ENCODE results near the gene MYH4.

MYH4 gene

DNA sequence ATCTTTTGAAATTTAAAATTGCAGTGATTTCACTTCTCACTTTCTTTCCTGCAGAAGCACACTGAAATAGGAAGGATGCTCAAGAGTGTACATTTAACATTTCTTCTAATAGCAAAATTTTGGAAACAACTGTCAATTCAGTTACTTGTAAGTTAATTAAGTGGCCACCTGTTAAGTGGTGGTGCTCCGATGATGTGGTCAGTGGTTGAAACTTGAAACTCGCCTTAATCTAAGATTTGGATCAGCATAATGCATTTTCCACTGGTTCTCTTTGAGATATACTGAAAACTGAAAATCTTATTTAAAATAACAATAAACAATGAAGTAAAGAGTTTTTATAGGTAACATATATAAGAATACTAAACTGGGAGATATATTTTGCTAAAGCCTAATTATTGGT, 40.6 kb downstream of the MYH4 start:
- Histone ChIP-seq H3K36me3 (ENCODE audit: control insufficient read depth, insufficient read depth, low read length) (no peaks in the 10 kb centered on the region), H3K27me3 (ENCODE audit: control insufficient read depth, insufficient read depth, low read length, poor library complexity, severe bottlenecking) (no peaks in the 10 kb centered on the region), H3K4me3 (ENCODE audit: insufficient read depth, low read depth, low read length) (no peak overlapping the region), H3K4me1 (ENCODE audit: control insufficient read depth, insufficient read depth, low read length) (no peaks in the 10 kb centered on the region), H3K27ac (ENCODE audit: insufficient read depth, low read depth, low read length, poor library complexity, severe bottlenecking) (no peak overlapping the region), H3K9me3 (ENCODE audit: control insufficient read depth, low read length) (no peaks in the 10 kb centered on the region)
- WGBS, 2 experiments: 97 to 100% methylated on average over 1 to 2 of the region's 2 CpGs

GRCh38 chr17:10421900-10422542, 47.3 kb downstream of the MYH4 start, which contains the start of gene MYH8:
TSS of gene MYH8 (minus strand) at chr17:10421950. CDS start at chr17:10420227, 1,723 bp downstream.
- Histone ChIP-seq H3K27me3 (ENCODE audit: control insufficient read depth, insufficient read depth, low read length, poor library complexity, severe bottlenecking) (no peaks in the 10 kb centered on the region), H3K9me3 (ENCODE audit: control insufficient read depth, low read length) (no peaks in the 10 kb centered on the region), H3K4me3 (ENCODE audit: insufficient read depth, low read depth, low read length) (no peak within 1 kb of the TSS), H3K36me3 (ENCODE audit: control insufficient read depth, insufficient read depth, low read length) (no peaks in the 10 kb centered on the region), H3K27ac (ENCODE audit: insufficient read depth, low read depth, low read length, poor library complexity, severe bottlenecking) (no peak within 1 kb of the TSS), H3K4me1 (ENCODE audit: control insufficient read depth, insufficient read depth, low read length) (no peaks in the 10 kb centered on the region)
- WGBS, 2 experiments: 90 to 92% methylated on average over 7 of the region's 7 CpGs

GRCh38 chr17:10421211-10421610, 48.1 kb downstream of the MYH4 start:
- no peak overlapping the region for H3K27ac ChIP-seq (ENCODE audit: insufficient read depth, low read depth, low read length, poor library complexity, severe bottlenecking)
- no peaks in the 10 kb centered on the region for H3K36me3 ChIP-seq (ENCODE audit: control insufficient read depth, insufficient read depth, low read length)
- no peak overlapping the region for H3K4me3 ChIP-seq (ENCODE audit: insufficient read depth, low read depth, low read length)
- H3K27me3 ChIP-seq (ENCODE audit: control insufficient read depth, insufficient read depth, low read length, poor library complexity, severe bottlenecking): no peaks in the 10 kb centered on the region
- 84% methylated on average over 2 of the region's 2 CpGs for WGBS, 2 experiments
- H3K9me3 ChIP-seq (ENCODE audit: control insufficient read depth, low read length): no peaks in the 10 kb centered on the region
- H3K4me1 ChIP-seq (ENCODE audit: control insufficient read depth, insufficient read depth, low read length): no peaks in the 10 kb centered on the region

DNA sequence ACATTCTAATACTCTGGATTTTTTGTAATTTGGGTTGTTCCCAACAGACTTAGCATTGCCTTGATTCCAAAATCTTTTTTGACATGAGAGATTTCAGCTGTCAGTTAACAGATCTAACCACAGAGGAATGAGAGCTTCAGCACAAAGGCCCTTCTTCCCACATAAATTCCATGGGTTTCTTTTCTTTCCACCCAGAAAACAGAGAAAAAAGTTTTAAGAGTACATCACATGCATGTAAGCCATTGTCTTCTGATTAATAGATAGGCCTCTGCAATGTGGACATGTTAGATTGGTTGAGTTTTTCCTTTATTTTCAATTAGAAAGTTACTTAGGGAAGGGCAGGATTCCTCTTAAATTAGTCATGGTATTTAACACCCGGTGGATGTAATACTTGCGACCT, 48.5 kb downstream of the MYH4 start:
- Histone ChIP-seq H3K36me3 (ENCODE audit: control insufficient read depth, insufficient read depth, low read length) (no peaks in the 10 kb centered on the region), H3K9me3 (ENCODE audit: control insufficient read depth, low read length) (no peaks in the 10 kb centered on the region), H3K4me1 (ENCODE audit: control insufficient read depth, insufficient read depth, low read length) (no peaks in the 10 kb centered on the region), H3K27me3 (ENCODE audit: control insufficient read depth, insufficient read depth, low read length, poor library complexity, severe bottlenecking) (no peaks in the 10 kb centered on the region), H3K4me3 (ENCODE audit: insufficient read depth, low read depth, low read length) (no peak overlapping the region), H3K27ac (ENCODE audit: insufficient read depth, low read depth, low read length, poor library complexity, severe bottlenecking) (no peak overlapping the region)
- no CpG with 5 or more reads among the region's 2 CpGs for WGBS, 2 experiments

DNA sequence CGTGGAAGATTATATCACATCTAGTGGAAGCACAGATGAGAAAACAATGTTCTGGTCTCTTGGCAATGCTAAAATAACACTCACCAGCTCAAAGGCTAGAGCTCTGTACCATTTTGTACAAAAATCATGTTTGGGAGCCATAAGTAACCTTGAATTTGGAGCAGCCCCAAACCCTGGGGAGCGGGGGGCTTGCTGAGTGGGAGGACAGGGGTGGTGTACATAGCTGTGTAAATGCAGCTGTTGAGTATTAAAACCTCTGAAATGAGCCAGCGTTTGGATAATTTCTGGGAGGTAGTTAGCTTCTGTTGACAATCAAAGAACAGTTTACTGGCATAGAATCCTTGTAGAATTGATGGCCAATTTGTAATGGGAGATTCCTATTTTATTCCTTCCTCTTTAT, 51.9 kb downstream of the MYH4 start:
- WGBS, 2 experiments: 94 to 99% methylated on average over 3 of the region's 3 CpGs
- H3K4me3 ChIP-seq (ENCODE audit: insufficient read depth, low read depth, low read length): no peak overlapping the region
- no peaks in the 10 kb centered on the region for H3K36me3 ChIP-seq (ENCODE audit: control insufficient read depth, insufficient read depth, low read length)
- no peaks in the 10 kb centered on the region for H3K9me3 ChIP-seq (ENCODE audit: control insufficient read depth, low read length)
- H3K27me3 ChIP-seq (ENCODE audit: control insufficient read depth, insufficient read depth, low read length, poor library complexity, severe bottlenecking): no peaks in the 10 kb centered on the region
- H3K27ac ChIP-seq (ENCODE audit: insufficient read depth, low read depth, low read length, poor library complexity, severe bottlenecking): no peak overlapping the region
- no peaks in the 10 kb centered on the region for H3K4me1 ChIP-seq (ENCODE audit: control insufficient read depth, insufficient read depth, low read length)

- H3K4me1 ChIP-seq (ENCODE audit: control insufficient read depth, insufficient read depth, low read length): no peaks in the 10 kb centered on the region
- no peaks in the 10 kb centered on the region for H3K9me3 ChIP-seq (ENCODE audit: control insufficient read depth, low read length)
- no peak overlapping the region for H3K4me3 ChIP-seq (ENCODE audit: insufficient read depth, low read depth, low read length)
- H3K27ac ChIP-seq (ENCODE audit: insufficient read depth, low read depth, low read length, poor library complexity, severe bottlenecking): no peak overlapping the region
- no peaks in the 10 kb centered on the region for H3K36me3 ChIP-seq (ENCODE audit: control insufficient read depth, insufficient read depth, low read length)
- 90 to 91% methylated on average over 4 of the region's 4 CpGs for WGBS, 2 experiments
- no peaks in the 10 kb centered on the region for H3K27me3 ChIP-seq (ENCODE audit: control insufficient read depth, insufficient read depth, low read length, poor library complexity, severe bottlenecking)
These were observed 54.2 kb downstream of the MYH4 start for GRCh38 chr17:10415161-10415560.

DNA sequence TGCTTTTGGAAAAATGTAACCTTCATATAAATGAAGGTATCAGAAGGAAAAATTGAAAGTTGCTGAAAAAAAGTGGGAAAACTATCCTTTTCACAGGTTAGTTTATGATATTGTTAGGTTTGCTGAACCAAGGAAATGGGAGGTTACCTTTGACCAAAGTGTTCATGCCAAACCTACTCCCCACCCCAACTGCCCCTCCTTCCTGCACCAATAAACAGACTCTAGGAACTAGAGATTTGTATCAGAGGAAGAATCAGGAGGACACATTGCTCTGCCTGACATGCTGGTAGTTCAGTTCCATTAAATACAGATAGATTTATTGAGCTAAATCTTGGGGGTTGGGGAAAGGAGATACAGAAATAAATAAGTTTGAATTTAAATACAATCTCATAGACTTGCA, 65.8 kb downstream of the MYH4 start:
- Histone ChIP-seq H3K27ac (ENCODE audit: insufficient read depth, low read depth, low read length, poor library complexity, severe bottlenecking) (no peak overlapping the region), H3K27me3 (ENCODE audit: control insufficient read depth, insufficient read depth, low read length, poor library complexity, severe bottlenecking) (no peaks in the 10 kb centered on the region), H3K4me3 (ENCODE audit: insufficient read depth, low read depth, low read length) (no peak overlapping the region), H3K36me3 (ENCODE audit: control insufficient read depth, insufficient read depth, low read length) (no peaks in the 10 kb centered on the region), H3K4me1 (ENCODE audit: control insufficient read depth, insufficient read depth, low read length) (no peaks in the 10 kb centered on the region), H3K9me3 (ENCODE audit: control insufficient read depth, low read length) (no peaks in the 10 kb centered on the region)

DNA sequence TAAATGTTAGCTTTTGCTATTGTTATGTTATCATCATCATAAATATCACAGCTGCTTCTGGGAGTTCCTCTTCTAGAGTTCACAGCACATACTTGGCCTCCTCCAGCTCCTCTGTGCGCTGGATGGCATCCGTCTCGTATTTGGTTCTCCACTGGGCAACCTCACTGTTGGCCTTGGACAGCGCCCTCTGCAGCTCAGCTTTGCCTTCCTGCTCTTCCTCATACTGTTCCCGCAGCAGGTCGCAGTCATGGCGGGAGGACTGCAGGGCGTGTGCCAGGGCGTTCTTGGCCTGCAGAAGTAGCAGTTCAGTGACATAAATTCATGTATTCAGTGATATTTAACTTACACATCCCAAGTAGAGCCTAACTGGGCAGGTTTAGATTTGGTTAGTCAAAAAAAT, 71.0 kb downstream of the MYH4 start:
- no peaks in the 10 kb centered on the region for H3K27me3 ChIP-seq (ENCODE audit: control insufficient read depth, insufficient read depth, low read length, poor library complexity, severe bottlenecking)
- no peaks in the 10 kb centered on the region for H3K4me1 ChIP-seq (ENCODE audit: control insufficient read depth, insufficient read depth, low read length)
- no peak overlapping the region for H3K4me3 ChIP-seq (ENCODE audit: insufficient read depth, low read depth, low read length)
- 88 to 90% methylated on average over 8 to 9 of the region's 9 CpGs for WGBS, 2 experiments
- H3K9me3 ChIP-seq (ENCODE audit: control insufficient read depth, low read length): no peaks in the 10 kb centered on the region
- H3K36me3 ChIP-seq (ENCODE audit: control insufficient read depth, insufficient read depth, low read length): no peaks in the 10 kb centered on the region
- H3K27ac ChIP-seq (ENCODE audit: insufficient read depth, low read depth, low read length, poor library complexity, severe bottlenecking): no peak overlapping the region

DNA sequence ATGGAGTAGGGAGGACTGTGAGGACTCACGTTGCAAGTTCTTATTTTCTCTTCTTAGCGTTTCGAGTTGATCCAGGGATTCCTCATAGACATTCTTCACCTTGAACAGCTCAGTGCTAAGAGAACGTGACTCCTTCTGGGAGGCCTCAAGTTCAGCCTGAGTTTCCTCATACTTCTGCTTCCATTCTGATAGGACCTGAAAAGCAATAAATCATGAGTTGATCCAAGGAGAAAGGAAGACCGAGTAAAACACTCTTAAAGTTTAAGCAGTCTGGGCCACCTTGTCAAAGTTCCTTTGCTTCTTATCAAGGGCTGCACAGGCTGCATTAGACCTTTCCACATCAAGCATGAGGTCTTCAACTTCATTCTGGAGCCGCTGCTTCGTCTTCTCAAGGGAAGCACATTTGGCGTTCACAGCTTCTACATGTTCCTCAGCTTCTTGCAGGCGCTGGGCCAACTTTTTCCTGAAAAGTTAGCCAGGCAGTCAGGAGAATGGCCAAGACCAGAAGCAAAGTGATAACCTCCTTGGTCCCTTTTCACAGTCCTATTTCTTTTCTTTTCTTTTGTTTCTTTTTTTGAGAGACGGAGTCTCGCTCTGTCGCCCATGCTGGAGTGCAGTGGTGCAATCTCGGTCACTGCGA, 72.7 kb downstream of the MYH4 start:
- no peak overlapping the region for H3K27ac ChIP-seq (ENCODE audit: insufficient read depth, low read depth, low read length, poor library complexity, severe bottlenecking)
- no peaks in the 10 kb centered on the region for H3K36me3 ChIP-seq (ENCODE audit: control insufficient read depth, insufficient read depth, low read length)
- H3K4me3 ChIP-seq (ENCODE audit: insufficient read depth, low read depth, low read length): no peak overlapping the region
- no peaks in the 10 kb centered on the region for H3K4me1 ChIP-seq (ENCODE audit: control insufficient read depth, insufficient read depth, low read length)
- H3K9me3 ChIP-seq (ENCODE audit: control insufficient read depth, low read length): no peaks in the 10 kb centered on the region
- WGBS, 2 experiments: 93 to 96% methylated on average over 14 of the region's 14 CpGs
- H3K27me3 ChIP-seq (ENCODE audit: control insufficient read depth, insufficient read depth, low read length, poor library complexity, severe bottlenecking): no peaks in the 10 kb centered on the region

GRCh38 chr17:10394201-10394887, 75.0 kb downstream of the MYH4 start:
- Histone ChIP-seq H3K9me3 (ENCODE audit: control insufficient read depth, low read length) (no peaks in the 10 kb centered on the region), H3K27me3 (ENCODE audit: control insufficient read depth, insufficient read depth, low read length, poor library complexity, severe bottlenecking) (no peaks in the 10 kb centered on the region), H3K4me3 (ENCODE audit: insufficient read depth, low read depth, low read length) (no peak overlapping the region), H3K36me3 (ENCODE audit: control insufficient read depth, insufficient read depth, low read length) (no peaks in the 10 kb centered on the region), H3K4me1 (ENCODE audit: control insufficient read depth, insufficient read depth, low read length) (no peaks in the 10 kb centered on the region), H3K27ac (ENCODE audit: insufficient read depth, low read depth, low read length, poor library complexity, severe bottlenecking) (no peak overlapping the region)
- 91 to 93% methylated on average over 6 of the region's 6 CpGs for WGBS, 2 experiments

Measured in ectodermal cell (in vitro differentiated cells).